IPS DF 19.7 (cell line): Measurements from ENCODE around the gene UQCC2.
A peak's percentile ranks its signal among the peaks of the same experiment; 100 is the strongest.

Experiments
- DNase-seq: peaks from one replicate; pipeline ENCODE4 v3.0.0-alpha.2; 2013; ENCODE audit warnings: low read depth, low spot score

The UQCC2 gene

GRCh38 chr6:33744001-33744848 is 32.7 kb upstream of the UQCC2 start:
- DNase-seq, result peak; percentile 67

- DNase-seq, result no peak
Measured at GRCh38 chr6:33742837-33743236, 31.3 kb upstream of the UQCC2 start.

GRCh38 chr6:33742092-33742491 is 30.6 kb upstream of the UQCC2 start:
- DNase-seq, result no peak

- no peak for DNase-seq
Measured at GRCh38 chr6:33740794-33741193, 29.3 kb upstream of the UQCC2 start.

- no peak for DNase-seq
Measured at GRCh38 chr6:33740204-33740608, 28.7 kb upstream of the UQCC2 start.

- no peak for DNase-seq
Measured at GRCh38 chr6:33739571-33739970, 28.1 kb upstream of the UQCC2 start.

- no peak for DNase-seq
Measured at GRCh38 chr6:33738879-33739278, 27.4 kb upstream of the UQCC2 start.

GRCh38 chr6:33738153-33738552 is 26.7 kb upstream of the UQCC2 start:
- DNase-seq, result no peak

GRCh38 chr6:33737267-33738026 is 25.9 kb upstream of the UQCC2 start:
- DNase-seq, result no peak

- no peak for DNase-seq
Measured at GRCh38 chr6:33735216-33735615, 23.7 kb upstream of the UQCC2 start.

- no peak for DNase-seq
Measured at GRCh38 chr6:33733709-33734007, 22.2 kb upstream of the UQCC2 start.

GRCh38 chr6:33732817-33733708 is 21.6 kb upstream of the UQCC2 start:
- no peak for DNase-seq

GRCh38 chr6:33732385-33732784 is 20.9 kb upstream of the UQCC2 start:
- DNase-seq, result no peak

GRCh38 chr6:33731751-33732282 is 20.3 kb upstream of the UQCC2 start:
- no peak for DNase-seq

- no peak for DNase-seq
Measured at GRCh38 chr6:33731035-33731434, 19.5 kb upstream of the UQCC2 start.

GRCh38 chr6:33730611-33731010 is 19.1 kb upstream of the UQCC2 start:
- no peak for DNase-seq

- no peak for DNase-seq
Measured at GRCh38 chr6:33729059-33729458, 17.6 kb upstream of the UQCC2 start.

- no peak for DNase-seq
Measured at GRCh38 chr6:33728438-33728837, 16.9 kb upstream of the UQCC2 start.

- DNase-seq, result no peak
Measured at GRCh38 chr6:33727932-33728331, 16.4 kb upstream of the UQCC2 start.

- no peak for DNase-seq
Measured at GRCh38 chr6:33727126-33727525, 15.6 kb upstream of the UQCC2 start.

GRCh38 chr6:33726696-33727095 is 15.2 kb upstream of the UQCC2 start:
- DNase-seq, result no peak
